Anterior cingulate cortex (tissue), 58 donors: ENCODE data around the gene RPL34.
"Not testable (repeated sequence)": the region's sequence is repeated elsewhere in the genome, so short reads cannot be mapped to it uniquely, and the experiment has no call there.

Source experiments
- DNase-seq, 58 donors: peaks; one replicate each; lab custom pipeline; 2025; lab: John Stamatoyannopoulos, UW

The RPL34 gene

DNA sequence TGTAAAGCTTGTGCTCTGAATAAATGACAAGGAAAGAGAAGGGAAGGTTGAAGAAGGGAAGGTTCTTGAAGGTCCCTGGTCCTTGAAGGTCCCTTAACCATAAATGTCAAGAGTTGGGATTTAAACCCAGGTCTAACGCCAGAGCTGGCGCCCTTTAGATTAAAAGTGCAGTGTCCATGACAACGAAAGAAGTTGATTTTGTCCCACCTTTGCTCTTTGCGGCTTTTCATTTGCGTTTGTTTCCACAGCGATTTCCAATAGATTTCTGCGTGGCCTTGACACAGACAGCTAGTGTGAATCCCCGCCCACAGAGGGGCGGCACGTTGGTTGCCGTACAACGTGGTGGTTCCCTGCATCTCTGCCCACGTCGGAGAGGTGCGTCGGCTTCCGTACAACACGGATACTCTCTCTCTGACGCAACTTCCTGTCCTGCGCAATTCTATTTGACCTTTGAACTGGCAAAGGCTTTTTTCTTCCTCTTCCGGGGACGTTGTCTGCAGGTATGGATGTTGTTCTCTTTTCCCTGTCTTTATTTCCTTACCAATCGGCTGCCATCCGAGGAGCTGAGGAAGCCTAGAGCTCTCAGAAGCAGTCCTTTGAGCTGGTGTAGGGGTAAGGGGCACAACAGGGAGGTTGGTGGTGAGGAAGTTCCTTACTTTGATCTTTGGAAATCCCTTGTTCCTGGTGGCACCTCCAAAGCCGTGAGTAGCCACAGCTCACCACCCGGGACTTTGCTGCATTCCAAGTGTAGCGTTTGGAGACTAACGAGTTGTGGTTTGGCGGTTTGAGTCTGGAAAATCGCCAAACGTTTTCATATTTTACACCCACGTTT lies at the start of gene RPL34:
RPL34 (plus strand) TSS at position 476 of the 832 bp plus-strand sequence. CDS start 1,384 bp downstream, outside the sequence.
- peak; percentile 71 to 98 (median 96) for DNase-seq

DNA sequence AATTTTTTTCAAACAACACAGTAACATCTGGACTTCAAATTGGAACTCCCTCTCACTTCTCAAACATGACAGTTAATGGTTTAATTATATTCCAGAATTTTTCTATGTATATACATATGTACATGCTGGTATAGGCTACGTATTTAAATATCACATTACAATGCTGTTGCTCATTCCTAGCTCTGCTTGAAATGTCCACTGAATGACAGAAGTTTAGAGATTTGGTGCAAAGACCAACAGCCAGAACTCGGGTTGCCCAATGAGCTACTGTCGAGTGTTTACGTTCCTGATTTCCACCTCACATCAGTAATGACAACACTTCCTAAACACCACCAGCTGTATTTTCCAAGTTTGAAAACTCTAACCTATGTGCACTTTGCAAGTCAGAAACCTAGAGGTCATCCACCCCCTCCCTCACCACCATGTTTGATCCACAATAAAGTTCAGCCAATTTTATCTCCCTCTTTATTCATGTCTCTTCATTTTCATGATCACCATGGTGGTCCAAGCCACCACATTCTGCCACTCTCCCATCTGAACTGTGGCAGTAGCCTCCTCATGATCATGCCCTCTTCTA lies 49.3 kb upstream of the RPL34 start:
- DNase-seq, result no peak

- no peak for DNase-seq
Measured at GRCh38 chr4:108574402-108574801, 46.0 kb upstream of the RPL34 start.

- DNase-seq, result no peak
Measured at GRCh38 chr4:108581083-108581482, 39.3 kb upstream of the RPL34 start.

GRCh38 chr4:108586778-108587177 lies 33.6 kb upstream of the RPL34 start:
- DNase-seq, result no peak

DNA sequence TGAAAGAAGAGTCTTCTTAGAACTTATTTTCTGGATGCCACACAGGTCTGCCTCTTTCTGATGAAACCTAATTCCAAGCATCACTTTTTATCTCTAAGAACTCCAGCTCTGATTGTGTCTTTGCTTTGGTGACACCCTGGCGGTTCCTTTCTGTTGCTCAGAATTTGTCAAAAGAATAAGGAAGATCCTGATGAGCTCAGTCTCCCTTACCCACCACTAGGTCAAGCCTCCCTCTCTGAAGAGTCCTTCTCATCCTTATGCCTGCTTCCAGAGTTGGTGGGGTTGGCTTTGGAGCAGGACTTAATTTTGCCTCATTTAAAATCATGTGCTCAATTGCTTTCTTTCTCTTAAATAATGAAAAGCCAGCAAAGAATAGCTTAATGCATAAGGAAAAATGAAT lies 31.5 kb upstream of the RPL34 start:
- no peak for DNase-seq

GRCh38 chr4:108589961-108590360 lies 30.4 kb upstream of the RPL34 start:
- DNase-seq, result no peak

DNA sequence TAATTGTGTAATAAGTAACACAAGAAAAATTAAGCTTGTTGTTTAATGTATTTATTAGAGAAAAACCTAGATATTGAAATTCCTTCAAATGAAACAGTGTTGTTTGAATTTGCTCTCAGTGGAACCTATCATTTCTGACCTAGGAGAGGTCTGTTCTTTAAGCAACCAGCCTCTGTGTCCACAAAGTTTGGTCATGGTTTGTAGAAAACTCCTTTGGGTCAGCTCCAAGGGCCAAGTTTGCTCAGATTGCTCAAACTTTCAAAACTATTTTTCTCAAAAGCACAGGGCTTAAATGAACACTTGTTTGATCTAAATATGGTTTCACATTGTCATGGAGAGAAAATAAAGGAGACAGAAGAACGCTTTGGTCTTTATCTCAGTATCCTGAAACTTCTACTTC lies 29.6 kb upstream of the RPL34 start:
- no peak for DNase-seq

DNA sequence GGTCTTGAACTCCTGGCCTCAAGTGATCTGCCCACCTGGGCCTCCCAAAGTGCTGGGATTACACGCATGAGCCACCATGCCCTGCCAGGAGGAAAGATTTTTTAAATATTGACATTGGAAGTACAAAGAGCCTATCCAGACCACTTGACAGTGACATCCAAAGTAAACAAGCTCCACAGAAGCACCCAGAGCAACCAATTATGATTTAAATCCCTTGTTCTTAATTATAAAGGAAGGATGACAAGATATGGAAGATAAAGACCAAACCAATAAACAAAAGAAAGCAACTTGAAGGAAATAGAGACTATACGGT lies 27.7 kb upstream of the RPL34 start:
- DNase-seq, result no peak

- DNase-seq, result not testable (repeated sequence)
Measured at GRCh38 chr4:108594296-108594695, 26.1 kb upstream of the RPL34 start.

DNA sequence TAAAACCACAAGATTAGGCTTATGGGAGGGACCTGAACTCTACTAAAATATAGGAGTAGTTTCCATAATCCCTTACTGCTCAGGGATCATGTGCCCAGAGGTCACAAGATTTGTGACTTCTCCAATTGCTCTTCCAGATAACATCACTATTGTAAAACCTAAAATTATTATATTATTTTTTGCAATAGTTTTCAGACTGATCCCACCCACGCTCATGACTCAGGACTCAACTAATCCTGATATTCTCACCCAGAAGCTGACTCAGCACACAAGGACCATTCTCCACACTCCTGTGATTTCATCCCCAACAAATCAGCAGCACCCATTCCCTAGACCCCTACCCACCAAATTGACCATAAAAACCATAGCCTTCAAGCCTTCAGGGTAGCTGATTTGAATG lies 24.0 kb upstream of the RPL34 start:
- DNase-seq, result no peak

- peak in 1 of 58 donors; percentile 1 for DNase-seq
Measured at GRCh38 chr4:108601106-108601505, 19.3 kb upstream of the RPL34 start.

DNA sequence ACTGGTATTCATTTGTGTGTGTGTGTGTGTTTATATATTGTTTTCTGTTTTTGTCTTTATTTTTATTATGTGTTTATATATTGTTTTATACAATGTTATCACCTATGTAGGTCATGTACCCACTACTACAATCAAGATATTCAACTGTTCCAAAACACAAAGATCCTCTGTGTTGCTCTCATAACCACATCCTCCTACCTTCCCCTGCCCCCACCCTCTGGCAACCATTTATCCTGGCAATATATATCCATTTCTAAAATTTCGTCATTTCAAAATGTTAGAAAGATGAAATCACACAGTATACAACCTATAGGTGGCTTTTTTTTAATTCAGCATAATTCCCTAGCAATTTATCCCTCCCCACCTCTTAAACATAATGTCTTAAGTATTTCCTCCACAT lies 18.8 kb upstream of the RPL34 start:
- no peak for DNase-seq

- DNase-seq, result no peak
Measured at GRCh38 chr4:108602163-108602562, 18.2 kb upstream of the RPL34 start.

- DNase-seq, result no peak
Measured at GRCh38 chr4:108607079-108607815, 13.1 kb upstream of the RPL34 start.

GRCh38 chr4:108611365-108611764 lies 9.0 kb upstream of the RPL34 start:
- peak in 4 of 58 donors; percentile 0 to 4 (median 2) for DNase-seq

GRCh38 chr4:108612365-108612764 lies 8.0 kb upstream of the RPL34 start:
- no peak for DNase-seq

- no peak for DNase-seq
Measured at GRCh38 chr4:108619372-108620100, 840 bp upstream of the RPL34 start.

DNA sequence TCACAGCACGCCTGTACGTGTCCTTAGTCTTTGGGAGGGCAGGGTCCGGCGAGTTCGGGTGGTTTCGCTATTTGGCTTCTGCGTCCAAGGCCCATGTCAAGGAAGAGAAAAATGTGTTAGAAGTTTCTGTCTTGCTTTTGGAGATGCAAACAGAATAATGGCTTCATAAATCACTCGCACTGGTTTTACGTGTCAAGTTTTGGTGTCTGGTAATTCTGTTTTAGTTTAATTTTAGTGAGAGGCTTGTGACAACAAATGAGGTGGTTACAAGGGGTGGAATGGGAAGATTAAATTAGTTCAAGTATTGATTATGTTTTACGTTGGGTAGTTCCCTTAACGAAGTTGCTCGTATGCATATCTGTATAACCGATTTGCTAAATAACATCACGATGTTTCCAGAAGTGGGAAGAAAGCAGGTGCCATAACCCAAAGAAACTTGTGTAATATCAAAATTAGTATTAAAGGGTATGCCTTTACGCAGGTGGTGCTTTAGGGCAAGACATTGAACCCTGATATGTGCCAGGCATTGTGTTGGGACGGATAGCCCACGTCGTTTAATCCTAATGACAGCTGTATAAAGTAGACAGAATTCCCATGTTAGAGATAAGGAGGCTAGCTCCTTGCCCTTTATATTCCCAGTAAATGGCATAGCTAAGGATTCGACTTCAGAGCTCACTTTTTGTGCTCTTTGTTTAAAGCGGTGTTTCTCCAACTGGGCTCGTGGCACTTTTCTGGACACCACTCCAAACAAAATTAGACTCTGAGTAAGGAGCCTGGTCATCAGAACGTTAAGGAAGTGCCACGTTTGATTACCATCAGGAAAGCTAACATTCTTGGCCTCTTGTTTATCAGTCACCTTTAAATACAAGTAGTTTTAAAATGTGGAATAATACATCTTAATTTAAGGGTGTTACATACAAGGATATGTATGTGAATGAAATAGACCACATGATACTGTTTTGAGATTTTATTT lies 843 bp downstream of the RPL34 start:
- DNase-seq, result no peak

DNA sequence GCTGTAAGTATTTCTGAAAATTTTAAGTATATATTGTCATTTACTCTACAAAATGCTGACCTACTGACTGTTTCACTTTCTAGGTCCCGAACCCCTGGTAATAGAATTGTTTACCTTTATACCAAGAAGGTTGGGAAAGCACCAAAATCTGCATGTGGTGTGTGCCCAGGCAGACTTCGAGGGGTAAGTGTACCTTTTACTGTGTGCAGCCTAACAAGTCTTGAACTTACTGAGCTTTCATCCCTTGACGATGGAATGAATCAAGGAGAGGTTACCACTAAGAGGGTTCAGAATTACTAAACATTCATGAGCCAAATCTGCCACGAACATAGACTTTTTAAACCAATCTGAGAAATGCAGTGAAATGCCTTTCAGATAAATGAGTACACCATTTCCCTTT lies 1.6 kb downstream of the RPL34 start:
- DNase-seq, result no peak
